Subcutaneous preadipocyte (primary cell): ENCODE measurements around the gene GRK7. TPM values are rescaled to one million over a fixed set of nuclear protein-coding genes. Genes with fewer than 3 reads are reported as not detected.

ENCODE experiments used
- small RNA-seq: library from RNA; depleted of rRNA; stranded (forward); fragments of <200 nt; gene quantifications from one replicate; pipeline ENCODE3, GENCODE V24; 2012
- total RNA-seq: library from RNA; depleted of rRNA; stranded (reverse); fragments of >200 nt; gene quantifications from 2 replicates; pipeline ENCODE4 v1.2.3, GENCODE V29; 2012

The GRK7 gene, protein sequence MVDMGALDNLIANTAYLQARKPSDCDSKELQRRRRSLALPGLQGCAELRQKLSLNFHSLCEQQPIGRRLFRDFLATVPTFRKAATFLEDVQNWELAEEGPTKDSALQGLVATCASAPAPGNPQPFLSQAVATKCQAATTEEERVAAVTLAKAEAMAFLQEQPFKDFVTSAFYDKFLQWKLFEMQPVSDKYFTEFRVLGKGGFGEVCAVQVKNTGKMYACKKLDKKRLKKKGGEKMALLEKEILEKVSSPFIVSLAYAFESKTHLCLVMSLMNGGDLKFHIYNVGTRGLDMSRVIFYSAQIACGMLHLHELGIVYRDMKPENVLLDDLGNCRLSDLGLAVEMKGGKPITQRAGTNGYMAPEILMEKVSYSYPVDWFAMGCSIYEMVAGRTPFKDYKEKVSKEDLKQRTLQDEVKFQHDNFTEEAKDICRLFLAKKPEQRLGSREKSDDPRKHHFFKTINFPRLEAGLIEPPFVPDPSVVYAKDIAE (N-terminal part only)
- not detected in 2 replicates for total RNA-seq

DNA sequence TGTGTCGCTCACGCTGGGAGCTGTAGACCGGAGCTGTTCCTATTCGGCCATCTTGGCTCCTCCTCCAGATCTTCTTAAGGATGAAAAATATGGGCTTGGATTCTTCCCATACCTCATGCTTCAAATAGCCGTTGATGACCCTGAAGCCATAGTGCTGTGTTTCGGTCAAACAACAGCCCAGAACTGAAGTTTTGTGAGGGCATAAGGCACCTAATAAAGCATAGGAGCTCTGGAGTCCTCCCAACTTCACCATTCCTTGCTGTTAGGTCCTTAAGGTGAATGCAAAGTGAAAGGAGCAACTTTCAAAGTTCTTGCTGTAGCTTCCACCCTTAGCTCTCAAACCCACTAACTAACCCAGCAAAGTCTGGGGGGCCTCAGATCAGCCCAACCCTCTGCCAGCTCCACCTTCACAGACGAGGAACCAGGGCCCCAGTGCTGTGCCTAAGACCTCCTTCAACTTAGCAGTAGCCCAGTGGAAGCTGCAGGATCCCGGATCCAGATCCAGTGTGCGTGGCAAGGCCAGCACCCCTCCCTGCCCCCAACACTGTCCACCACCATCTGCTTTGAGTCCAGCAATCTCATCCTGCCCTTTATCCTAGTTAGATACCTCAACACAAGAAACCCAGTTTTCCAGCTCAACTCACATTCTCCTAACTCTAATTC lies at the start of gene GRK7:
GRK7 (plus strand) TSS at position 321 of the 663 bp plus-strand sequence. CDS start 14,877 bp downstream, outside the sequence.

DNA sequence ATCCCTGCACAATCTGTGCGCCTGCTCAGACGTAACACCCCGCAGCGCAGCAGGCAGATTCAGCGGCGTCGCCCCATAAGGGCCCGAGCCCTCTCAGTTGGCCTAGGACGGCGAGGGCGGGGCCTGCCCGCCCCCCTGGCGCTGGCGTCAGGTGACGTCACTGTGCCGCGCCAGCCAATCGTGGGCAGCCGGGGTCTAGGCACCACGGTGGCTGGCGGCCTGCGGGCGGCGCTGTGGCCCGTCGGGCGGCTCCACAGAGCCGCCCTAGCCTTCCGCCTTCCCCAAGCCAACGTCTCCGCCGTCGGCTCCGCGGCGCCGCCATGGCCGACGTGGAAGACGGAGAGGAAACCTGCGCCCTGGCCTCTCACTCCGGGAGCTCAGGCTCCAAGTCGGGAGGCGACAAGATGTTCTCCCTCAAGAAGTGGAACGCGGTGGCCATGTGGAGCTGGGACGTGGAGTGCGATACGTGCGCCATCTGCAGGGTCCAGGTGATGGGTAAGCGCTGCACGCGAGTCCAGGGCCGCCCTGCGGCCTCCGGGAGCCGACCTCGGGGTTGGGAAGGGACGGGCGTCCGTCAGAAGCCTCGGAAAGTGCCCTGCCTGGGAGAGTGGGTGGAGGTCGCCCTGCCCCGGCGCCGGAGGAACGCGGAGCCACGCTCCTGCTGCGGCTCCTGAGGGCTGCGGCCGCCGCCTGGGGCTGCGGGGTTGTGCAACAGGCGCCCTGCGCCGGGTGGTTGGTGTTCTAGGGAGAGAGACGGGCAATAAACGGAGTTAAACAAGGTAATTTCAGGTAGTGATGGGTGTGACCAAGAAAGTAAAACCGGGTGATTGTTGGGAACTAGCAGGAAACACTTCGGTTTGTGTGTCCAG lies 25.0 kb upstream of the GRK7 start, which contains the start of gene RNF7:
RNF7 (plus strand) TSS at position 277 of the 869 bp plus-strand sequence; CDS start at position 321, 44 bp downstream.

Small RNA genes within 50 kb of the gene (small RNA-seq; reads per million reads assigned to genes)
- gene AC112771.1: not detected

Other genes with a start within 250 kb of the GRK7 start
- gene RNF7, start 25.1 kb upstream of the GRK7 start, total RNA-seq: 28.5 and 36.7 TPM in 2 replicates
- gene ATP1B3, start 113.2 kb downstream of the GRK7 start, total RNA-seq: 46.1 and 51.1 TPM in 2 replicates